ENCODE data around the gene USP49. TPM values are rescaled to one million over a fixed set of nuclear protein-coding genes. Genes with fewer than 3 reads are reported as not detected.
A peak's percentile ranks its signal among the peaks of the same experiment; 100 is the strongest.

USP49 gene
- total RNA-seq, 6 experiments from 2014 or later: 1.7 to 2.3 (median 2.0) TPM

DNA sequence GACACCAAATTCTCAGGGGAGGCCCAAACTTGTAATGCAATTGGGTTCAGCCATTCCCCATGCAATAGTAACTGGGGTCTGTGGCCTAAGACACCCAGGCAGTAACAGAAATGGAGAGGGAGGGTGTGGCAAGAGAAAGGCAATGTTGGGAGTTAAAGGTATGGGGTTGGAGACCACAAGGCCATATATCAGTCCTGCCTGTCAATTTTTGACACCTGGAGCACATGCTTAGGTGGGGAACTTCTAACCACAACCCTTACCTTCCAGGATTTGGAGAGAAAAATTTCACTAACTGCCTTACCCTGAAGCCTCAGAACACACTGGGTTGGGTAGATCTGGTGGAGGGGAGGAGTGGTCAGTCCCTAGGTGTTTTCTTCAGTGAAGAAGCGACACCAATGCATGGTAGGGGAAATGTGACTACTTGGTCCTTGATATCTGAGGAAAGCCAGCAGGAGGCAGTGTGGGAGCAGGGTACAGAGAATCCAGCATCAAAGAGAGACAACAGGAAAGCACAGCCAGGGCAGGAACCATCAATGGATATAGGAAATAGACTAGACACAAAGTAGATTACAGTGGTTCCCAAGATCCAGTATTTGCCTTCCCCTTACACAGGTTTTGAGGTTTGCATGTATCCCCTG lies 6.8 kb upstream of the USP49 start:
- Mint-ChIP-seq H3K9me3 (no peaks in the 10 kb centered on the region), H3K27me3 (ENCODE audit: insufficient read depth) (no peaks in the 10 kb centered on the region), H3K36me3 (ENCODE audit: low read depth) (peaks cover 24% of the 10 kb centered on the region), H3K27ac (0 out of 2 replicates have a peak overlapping the region, but pooled peaks have one; percentile 6), H3K4me3 (no peak overlapping the region), H3K4me1 (ENCODE audit: low read depth) (peaks cover 10% of the 10 kb centered on the region)
- TF ChIP-seq, protein P1, sequence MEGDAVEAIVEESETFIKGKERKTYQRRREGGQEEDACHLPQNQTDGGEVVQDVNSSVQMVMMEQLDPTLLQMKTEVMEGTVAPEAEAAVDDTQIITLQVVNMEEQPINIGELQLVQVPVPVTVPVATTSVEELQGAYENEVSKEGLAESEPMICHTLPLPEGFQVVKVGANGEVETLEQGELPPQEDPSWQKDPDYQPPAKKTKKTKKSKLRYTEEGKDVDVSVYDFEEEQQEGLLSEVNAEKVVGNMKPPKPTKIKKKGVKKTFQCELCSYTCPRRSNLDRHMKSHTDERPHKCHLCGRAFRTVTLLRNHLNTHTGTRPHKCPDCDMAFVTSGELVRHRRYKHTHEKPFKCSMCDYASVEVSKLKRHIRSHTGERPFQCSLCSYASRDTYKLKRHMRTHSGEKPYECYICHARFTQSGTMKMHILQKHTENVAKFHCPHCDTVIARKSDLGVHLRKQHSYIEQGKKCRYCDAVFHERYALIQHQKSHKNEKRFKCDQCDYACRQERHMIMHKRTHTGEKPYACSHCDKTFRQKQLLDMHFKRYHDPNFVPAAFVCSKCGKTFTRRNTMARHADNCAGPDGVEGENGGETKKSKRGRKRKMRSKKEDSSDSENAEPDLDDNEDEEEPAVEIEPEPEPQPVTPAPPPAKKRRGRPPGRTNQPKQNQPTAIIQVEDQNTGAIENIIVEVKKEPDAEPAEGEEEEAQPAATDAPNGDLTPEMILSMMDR (IDR thresholded peaks at IDR 0.05): peak; percentile 69
- DNase-seq: peak; percentile 28

DNA sequence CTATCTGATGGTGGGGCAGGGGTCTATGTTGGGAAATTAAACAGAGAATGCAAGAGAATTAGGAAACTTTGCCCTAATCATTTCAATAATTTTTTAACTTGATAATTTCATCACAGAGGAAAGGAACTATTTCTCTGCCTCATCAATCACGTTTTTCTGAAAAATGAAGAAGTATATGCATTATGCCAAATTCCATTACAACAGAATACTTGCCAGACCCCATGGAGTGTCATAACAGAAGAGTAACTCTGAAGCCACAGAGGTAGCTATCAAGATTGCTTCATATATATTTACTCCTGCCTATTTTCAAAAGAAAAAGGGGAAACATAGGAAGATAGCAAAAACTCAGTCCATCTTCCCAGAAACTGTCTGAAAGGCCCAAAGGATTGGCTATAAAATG lies 5.7 kb upstream of the USP49 start:
- no peak overlapping the region for H3K4me3 Mint-ChIP-seq
- TF ChIP-seq, protein P1 (IDR thresholded peaks at IDR 0.05): no peak

DNA sequence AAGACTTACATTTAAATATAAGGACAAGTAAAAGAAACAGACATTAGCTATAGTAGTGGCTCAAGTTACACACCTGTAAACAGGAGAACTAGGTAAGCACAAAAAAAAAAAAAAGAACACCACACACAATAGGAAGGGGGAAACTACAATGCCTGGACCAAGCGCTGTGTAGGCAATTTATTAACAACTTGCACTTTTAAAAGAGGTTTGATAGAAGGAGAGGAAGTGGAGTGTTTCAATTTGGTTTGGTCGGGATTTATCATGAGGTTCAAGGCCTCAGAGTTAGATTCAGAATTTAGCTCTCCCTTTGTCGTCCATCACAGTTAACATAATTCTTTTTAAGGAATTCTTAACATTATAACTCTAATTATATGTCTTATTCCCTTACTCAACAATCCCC lies 1.1 kb upstream of the USP49 start:
- no peaks in the 10 kb centered on the region for H3K9me3 Mint-ChIP-seq
- 0 out of 2 replicates have a peak, but pooled peaks cover 2% of the 10 kb centered on the region for H3K27me3 Mint-ChIP-seq (ENCODE audit: insufficient read depth)
- TF ChIP-seq, protein P1 (IDR thresholded peaks at IDR 0.05): no peak
- H3K4me3 Mint-ChIP-seq: no peak overlapping the region; the same call in 1 of the 2 replicates
- peaks cover 11% of the 10 kb centered on the region for H3K4me1 Mint-ChIP-seq (ENCODE audit: low read depth)
- H3K27ac Mint-ChIP-seq: peak overlapping the region; percentile 81
- H3K36me3 Mint-ChIP-seq (ENCODE audit: low read depth): no peaks in the 10 kb centered on the region
- DNase-seq: no peak

More for the DNA sequence above, 5.7 kb upstream of the USP49 start:
- no peak overlapping the region for H3K27ac Mint-ChIP-seq
- peaks cover 18% of the 10 kb centered on the region for H3K36me3 Mint-ChIP-seq (ENCODE audit: low read depth)
- no peaks in the 10 kb centered on the region for H3K27me3 Mint-ChIP-seq (ENCODE audit: insufficient read depth)
- H3K9me3 Mint-ChIP-seq: no peaks in the 10 kb centered on the region
- H3K4me1 Mint-ChIP-seq (ENCODE audit: low read depth): peaks cover 18% of the 10 kb centered on the region
- DNase-seq: no peak

DNA sequence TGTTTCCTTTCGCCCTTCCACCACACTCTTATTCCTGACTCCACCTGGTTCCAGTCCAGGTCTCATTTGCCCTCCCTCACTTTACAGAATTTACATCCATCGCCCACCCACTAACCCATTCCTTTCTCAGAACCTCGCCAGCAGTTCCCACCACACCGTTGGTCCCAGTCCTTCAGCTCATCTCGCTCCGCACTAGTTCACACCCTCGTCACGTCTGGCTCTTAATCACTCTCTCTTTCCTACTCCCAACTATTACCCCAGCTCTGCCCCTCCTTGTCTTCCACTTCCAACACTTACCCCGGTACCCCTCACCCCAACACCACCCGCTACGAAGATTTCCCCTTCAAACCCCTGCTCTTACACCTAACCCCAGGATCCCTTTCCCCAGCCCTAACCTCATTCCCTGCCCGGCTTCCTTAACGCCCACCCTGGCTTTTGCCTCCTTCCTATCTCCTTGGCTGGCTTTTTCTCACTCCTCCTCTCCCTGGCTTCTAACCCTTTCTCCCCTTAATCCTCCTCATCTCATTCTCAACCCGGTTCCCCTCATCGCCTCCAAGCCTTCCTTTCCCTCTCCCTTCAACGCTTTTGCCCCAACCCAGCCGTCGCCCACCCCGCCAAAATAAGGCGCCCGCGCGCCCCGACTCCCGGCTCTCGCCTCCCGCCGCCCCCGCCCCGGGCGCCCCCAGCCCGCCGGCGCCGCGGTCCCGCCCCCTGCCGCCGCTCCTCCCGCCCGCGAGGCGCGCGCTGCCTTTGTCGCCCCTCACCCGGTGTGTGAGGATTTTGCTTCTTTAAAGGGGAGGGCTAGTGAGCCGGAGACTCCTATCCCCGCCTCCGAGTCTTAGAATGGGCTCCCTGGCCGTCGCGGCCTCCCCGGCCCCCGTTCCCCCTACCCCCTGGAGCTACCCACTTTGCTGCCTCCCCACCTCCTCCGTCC lies 542 bp downstream of the USP49 start:
- H3K9me3 Mint-ChIP-seq: no peaks in the 10 kb centered on the region
- H3K4me1 Mint-ChIP-seq (ENCODE audit: low read depth): peaks cover 11% of the 10 kb centered on the region
- no peaks in the 10 kb centered on the region for H3K36me3 Mint-ChIP-seq (ENCODE audit: low read depth)
- H3K4me3 Mint-ChIP-seq: no peak overlapping the region; the same call in 1 of the 2 replicates
- TF ChIP-seq, protein P1 (IDR thresholded peaks at IDR 0.05): no peak
- H3K27me3 Mint-ChIP-seq (ENCODE audit: insufficient read depth): 0 out of 2 replicates have a peak, but pooled peaks cover 2% of the 10 kb centered on the region
- H3K27ac Mint-ChIP-seq: no peak overlapping the region
- DNase-seq: no peak

DNA sequence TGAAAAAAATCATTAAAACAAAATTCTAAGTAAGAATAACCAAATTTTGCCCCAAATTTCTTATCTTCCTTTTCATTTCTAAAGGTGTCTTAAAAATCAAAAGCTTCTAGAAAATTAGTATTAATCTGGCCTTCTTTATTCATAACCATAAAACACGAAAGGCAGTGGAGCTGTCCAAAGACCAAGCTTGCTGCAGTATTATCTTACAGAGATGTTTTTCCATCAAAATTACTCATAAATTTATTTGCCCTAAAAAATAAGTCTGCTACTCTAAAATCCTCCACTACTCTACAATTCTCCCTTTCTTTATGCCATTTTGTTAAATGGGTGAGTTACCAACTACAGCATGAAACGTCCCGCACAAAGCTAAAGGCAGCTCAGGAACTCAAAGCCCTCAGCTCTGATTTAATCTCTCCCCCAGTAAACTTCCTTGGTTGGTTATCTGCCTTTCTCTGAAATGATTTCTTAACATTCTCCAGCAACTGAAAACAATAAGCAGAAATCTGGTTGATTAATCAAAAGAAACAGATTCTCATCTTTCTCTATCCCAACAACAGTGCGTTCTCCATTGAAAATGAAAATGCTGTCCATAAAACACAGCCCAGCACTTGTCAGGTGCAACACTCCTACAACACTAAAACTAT lies 2.1 kb downstream of the USP49 start:
- Mint-ChIP-seq H3K4me3 (no peak overlapping the region), H3K27me3 (ENCODE audit: insufficient read depth) (0 out of 2 replicates have a peak, but pooled peaks cover 2% of the 10 kb centered on the region)

More for the DNA sequence above, 2.1 kb downstream of the USP49 start:
- DNase-seq: no peak
- Mint-ChIP-seq H3K4me1 (ENCODE audit: low read depth) (peaks cover 11% of the 10 kb centered on the region), H3K27ac (no peak overlapping the region), H3K36me3 (ENCODE audit: low read depth) (no peaks in the 10 kb centered on the region), H3K9me3 (no peaks in the 10 kb centered on the region)
- TF ChIP-seq, protein P1 (IDR thresholded peaks at IDR 0.05): no peak

All from HFFc6 (cell line).